HT1080 (cell line): Measurements from ENCODE around the gene SMIM23. TPM values are rescaled to one million over a fixed set of nuclear protein-coding genes. Genes with fewer than 3 reads are reported as not detected.
A peak's percentile ranks its signal among the peaks of the same experiment; 100 is the strongest.

Experiments
- DNase-seq: peaks from one replicate; pipeline ENCODE4 v3.0.0-alpha.2; 2015; ENCODE audit warnings: low read depth
- polyA plus RNA-seq, 2 experiments: library from polyadenylated mRNA; depleted of rRNA; stranded (reverse); fragments of >200 nt; gene quantifications; 2 replicates each; pipeline ENCODE4 v1.2.3, GENCODE V29; 2015
- total RNA-seq: library from RNA; depleted of rRNA; stranded (reverse); fragments of >200 nt; shearing (Covaris generic); gene quantifications from 2 replicates; pipeline ENCODE4 v1.2.3, GENCODE V29; 2014; rRNA removed

The SMIM23 gene
- not detected in 2 replicates for total RNA-seq
- polyA plus RNA-seq (2015; cell fraction: cytosol; rRNA removed) = not detected in 2 replicates
- polyA plus RNA-seq (2015; cell fraction: nucleus; rRNA removed) = not detected in 2 replicates

- DNase-seq = no peak
Observed at GRCh38 chr5:171785517-171785916, at the start of gene SMIM23. SMIM23 (plus strand) TSS chr5:171785817; CDS start chr5:171785872, 55 bp downstream.

GRCh38 chr5:171736976-171737891 is 48.4 kb upstream of the SMIM23 start:
- no peak for DNase-seq

GRCh38 chr5:171738501-171738900 is 47.1 kb upstream of the SMIM23 start:
- DNase-seq = no peak

DNA sequence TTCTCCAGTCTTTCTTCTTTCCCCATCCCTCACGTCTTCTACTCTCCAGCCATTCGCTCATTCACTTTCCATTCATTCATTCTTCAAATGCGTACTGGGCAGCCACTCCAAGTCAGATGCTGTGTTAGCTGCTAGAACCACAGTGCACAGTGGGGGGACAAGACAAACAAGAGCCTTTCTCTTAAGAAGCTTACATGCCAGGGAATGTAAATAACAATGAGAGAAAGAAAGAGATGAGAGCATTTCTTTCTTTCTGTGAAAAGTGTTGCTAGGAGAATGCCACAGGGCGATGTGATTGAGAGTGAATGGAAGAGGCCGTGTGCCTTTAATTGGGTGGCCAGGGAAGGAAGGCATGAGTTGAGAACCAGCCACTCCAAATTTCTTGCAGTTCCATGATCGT is 46.3 kb upstream of the SMIM23 start:
- no peak for DNase-seq

DNA sequence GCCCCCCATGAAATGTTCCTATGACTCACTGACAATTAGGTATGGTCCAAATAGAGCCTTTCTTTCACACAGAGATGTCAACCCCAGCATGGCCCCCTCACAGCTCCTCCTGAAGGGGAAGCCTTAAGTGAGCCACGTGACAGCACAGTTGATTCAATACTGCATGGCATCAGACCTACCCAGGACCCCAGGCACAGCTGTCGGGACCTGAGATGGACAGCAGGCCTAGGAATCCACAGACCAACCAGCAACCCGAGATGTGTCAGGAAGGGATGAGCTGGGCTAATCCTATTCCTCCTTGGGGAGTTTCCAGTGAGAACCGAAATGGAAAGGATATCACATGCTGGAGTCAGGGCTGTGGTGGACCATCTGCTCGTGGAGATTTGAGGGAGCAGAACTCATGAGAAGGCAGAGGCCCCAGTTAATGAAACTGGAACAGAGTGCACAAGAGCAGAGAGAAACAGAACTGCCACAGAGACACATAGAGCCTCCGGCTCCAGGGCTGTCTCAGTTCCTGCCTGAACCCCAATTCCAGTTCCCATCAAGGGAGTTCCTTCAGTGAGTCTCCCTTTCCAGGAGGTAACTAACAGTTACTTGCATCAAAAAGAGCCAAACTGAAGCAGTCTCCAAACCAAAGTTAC is 42.1 kb upstream of the SMIM23 start:
- DNase-seq = peak; percentile 32

GRCh38 chr5:171744264-171744663 is 41.4 kb upstream of the SMIM23 start:
- DNase-seq = no peak

- no peak for DNase-seq
Observed at GRCh38 chr5:171744882-171745281, 40.7 kb upstream of the SMIM23 start.

DNA sequence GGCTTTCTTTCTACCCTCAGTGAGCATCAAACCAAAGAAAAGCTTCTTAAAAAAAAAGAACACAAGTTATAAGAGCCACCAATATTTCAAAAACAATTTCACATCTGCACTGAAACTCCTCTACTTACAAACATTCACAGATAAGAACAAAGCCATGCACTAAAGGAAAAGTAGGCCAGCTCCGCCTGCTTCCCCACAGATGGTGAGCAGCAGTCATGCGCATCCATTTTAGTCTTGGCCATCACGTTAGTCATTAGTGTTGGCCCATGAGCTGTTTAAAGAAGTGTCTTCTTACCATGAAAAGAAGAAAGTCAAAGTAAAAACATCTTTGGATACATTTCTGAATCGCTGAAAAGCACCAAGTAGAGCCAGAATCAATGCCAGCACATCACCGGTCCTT is 40.0 kb upstream of the SMIM23 start:
- no peak for DNase-seq

DNA sequence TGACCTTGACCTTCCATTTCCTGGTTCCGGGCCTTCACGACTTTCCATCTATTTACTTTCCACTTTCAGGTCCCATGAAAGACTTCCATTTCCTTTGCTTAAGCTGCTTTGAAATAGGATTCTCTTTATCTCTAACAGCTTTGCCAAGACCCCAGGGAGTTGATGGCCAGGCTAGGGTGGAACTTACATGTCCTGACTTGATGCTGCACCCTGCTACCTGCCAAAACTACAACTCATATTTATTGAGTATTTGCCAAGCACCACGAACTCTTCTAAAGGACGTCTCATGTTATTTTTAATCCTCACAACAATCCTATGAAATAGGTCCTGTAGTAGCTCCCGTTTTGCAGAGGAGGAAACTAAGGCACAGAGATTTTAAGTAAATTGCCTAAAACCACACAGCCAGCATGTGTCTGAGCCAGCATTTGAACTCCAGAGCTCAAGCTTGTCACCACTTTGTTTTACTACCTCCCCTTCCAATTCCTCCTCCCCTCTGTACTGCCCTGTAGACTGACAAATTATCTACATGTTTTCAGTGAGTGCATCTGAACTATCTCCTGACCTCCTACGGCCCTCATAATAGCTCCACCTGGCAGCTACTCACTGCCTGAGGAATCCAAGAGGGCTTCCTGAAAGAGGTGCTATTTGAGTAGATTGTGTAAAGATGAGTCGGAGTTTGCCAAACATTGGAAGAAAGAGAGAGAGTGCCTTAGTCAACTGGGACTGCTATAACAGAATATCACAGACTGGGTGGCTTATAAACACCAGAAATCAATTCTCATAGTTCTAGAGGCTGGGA is 38.4 kb upstream of the SMIM23 start:
- DNase-seq = no peak

DNA sequence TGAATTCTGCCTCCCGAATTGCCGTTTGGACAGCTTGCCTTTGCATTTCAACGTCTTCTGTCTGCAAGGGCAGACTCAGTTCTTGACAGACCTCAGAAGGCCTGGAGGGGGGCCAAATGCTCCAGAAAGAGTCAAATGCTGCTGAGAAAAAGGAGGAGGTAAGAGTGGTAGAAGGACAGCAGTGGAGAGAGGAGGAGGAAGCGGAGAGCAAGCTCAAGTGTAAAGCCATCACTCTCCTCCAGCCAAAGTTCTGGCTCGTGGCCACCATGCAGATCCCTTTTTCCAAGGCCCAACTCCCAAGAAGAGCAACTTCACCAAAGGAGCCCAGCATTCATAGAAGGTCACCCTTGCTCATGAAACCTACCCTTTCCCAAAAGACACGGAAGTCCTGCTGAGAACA is 36.9 kb upstream of the SMIM23 start:
- DNase-seq = no peak

DNA sequence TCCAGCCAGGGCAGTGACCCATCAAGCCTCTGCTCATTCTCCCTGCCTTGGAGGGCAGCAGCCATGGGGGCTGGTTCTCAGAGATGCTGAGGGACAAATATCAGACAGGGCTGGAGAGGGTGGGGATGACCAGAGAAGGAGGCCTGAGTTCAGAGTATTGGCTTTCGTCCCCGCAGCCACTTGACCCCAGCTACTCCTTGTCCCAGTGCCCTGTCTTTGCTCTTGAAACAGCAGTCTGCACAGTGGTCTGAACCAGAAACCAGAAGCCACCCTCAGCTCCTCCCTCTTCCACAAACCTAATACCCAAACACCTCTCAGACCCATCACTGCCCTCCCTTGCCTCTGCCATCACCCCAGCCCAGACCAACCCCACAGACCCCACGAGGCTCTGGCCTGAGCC is 36.3 kb upstream of the SMIM23 start:
- DNase-seq = no peak

DNA sequence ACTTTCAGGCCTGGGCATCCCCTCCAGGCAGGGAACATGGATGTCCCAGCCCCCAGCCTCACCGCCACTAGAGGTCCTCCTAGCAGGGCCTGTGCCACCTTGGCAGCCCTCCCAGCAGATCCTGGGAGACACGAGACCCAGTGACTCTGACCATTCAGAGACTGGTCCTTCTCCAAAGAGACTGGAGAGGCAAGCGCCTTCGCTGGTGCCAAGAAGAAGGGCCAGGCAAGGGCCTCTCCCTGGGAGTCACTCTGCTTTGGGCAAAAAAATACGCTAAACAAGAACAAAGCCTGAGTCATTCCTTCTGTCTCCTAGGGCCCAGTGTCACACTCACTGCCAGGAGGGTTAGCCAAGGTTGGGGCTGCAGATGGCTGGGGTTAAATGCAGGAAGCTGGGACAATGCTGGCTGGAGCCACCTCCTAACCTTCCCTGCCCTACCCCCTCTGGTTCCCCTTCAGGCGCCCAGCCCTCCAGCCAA is 35.3 kb upstream of the SMIM23 start:
- DNase-seq = peak; percentile 32

DNA sequence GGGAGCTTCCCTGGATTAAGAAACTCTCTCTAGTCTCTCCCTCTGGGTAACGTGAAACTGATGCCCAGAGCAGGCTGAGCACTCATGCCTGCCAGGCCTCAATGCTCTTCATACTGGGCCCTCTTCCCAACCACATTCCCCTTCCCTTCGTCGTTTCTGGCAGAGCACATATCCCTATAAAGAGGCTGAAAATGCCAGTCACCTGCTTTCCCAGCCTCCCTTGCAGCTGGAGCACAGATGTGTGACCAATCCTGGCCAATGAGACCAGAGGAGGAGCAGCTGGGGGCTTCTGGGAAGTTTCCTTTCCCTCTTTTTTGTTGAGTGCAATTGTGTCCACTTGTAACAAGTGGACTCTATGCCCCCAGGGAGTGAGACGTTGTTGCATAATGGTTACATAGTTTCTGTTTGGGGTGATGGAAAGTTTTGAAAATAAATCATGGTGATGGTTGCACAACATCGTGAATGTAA is 30.2 kb upstream of the SMIM23 start:
- DNase-seq = no peak

GRCh38 chr5:171757853-171758535 is 27.6 kb upstream of the SMIM23 start:
- DNase-seq = peak; percentile 95

- no peak for DNase-seq
Observed at GRCh38 chr5:171759777-171760176, 25.8 kb upstream of the SMIM23 start.

GRCh38 chr5:171762021-171762608 is 23.5 kb upstream of the SMIM23 start:
- no peak for DNase-seq

DNA sequence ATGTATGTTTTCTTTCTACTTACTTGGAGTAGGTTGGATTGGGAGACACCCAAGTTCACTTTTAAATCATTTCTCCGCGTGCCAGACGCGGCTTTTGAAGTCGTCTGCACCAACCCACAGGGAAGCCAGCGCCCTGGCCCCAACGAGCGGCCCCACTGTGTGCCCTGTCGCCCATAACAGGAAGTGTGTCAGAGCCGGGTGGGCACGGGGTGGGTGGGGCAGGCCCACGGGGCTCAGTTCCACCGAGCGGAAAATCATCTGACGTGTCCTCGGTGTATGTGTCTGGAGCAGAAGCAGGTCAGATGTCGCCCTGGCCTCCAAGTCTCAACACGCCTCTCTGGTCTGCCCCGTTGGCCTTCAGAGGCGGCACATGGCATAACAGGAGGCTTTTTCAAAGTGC is 22.7 kb upstream of the SMIM23 start:
- no peak for DNase-seq

- no peak for DNase-seq
Observed at GRCh38 chr5:171764265-171764664, 21.4 kb upstream of the SMIM23 start.

- DNase-seq = no peak
Observed at GRCh38 chr5:171766875-171767274, 18.7 kb upstream of the SMIM23 start.

- no peak for DNase-seq
Observed at GRCh38 chr5:171770153-171770552, 15.5 kb upstream of the SMIM23 start.
